Keratinocyte (primary cell): ENCODE results near the gene SOD1.

ENCODE experiments used
- EZH2 ChIP-seq: IDR thresholded peaks from one replicate; pipeline ENCODE4 v1.6.1; 2012; ENCODE audit warnings: inconsistent platforms, mild to moderate bottlenecking, low read length, moderate library complexity
- TF ChIP-seq, protein P1 (sequence below), 3 experiments: IDR thresholded peaks in 1 of 3; conservative IDR thresholded peaks in 1 of 3; optimal IDR thresholded peaks in 1 of 3; 2 replicates in 2 of 3; 3 replicates in 1 of 3; pipeline versions ENCODE3 to v1.5.1; 2011; ENCODE audit warnings: low read length in 3 of 3, mild to moderate bottlenecking in 3 of 3, moderate library complexity in 2 of 3, control low read depth in 1 of 3, inconsistent platforms in 1 of 3; ENCODE audit not compliant: insufficient read depth in 2 of 3; ENCODE audit errors: extremely low read depth in 1 of 3

- TF ChIP-seq, protein P1, sequence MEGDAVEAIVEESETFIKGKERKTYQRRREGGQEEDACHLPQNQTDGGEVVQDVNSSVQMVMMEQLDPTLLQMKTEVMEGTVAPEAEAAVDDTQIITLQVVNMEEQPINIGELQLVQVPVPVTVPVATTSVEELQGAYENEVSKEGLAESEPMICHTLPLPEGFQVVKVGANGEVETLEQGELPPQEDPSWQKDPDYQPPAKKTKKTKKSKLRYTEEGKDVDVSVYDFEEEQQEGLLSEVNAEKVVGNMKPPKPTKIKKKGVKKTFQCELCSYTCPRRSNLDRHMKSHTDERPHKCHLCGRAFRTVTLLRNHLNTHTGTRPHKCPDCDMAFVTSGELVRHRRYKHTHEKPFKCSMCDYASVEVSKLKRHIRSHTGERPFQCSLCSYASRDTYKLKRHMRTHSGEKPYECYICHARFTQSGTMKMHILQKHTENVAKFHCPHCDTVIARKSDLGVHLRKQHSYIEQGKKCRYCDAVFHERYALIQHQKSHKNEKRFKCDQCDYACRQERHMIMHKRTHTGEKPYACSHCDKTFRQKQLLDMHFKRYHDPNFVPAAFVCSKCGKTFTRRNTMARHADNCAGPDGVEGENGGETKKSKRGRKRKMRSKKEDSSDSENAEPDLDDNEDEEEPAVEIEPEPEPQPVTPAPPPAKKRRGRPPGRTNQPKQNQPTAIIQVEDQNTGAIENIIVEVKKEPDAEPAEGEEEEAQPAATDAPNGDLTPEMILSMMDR (optimal IDR thresholded peaks at IDR 0.05 in 1 of 3, IDR thresholded peaks at IDR 0.05 in 1 of 3, conservative IDR thresholded peaks at IDR 0.05 in 1 of 3; ENCODE audit: extremely low read depth in 1 of 3, insufficient read depth in 2 of 3, low read length in 3 of 3), result no peak
- TF ChIP-seq EZH2, result no peak
Observed at GRCh38 chr21:31647650-31648049, 11.8 kb upstream of the SOD1 start.
